NB4 (cell line): ENCODE data around the gene ANKRD55.

Source experiments
- DNase-seq: peaks from one replicate; pipeline ENCODE4 v3.0.0; 2010; ENCODE audit warnings: low read depth
- H3K4me3 ChIP-seq: one replicate; pipeline ENCODE4 v1.5.1; 2011; ENCODE audit warnings: mild to moderate bottlenecking, low read depth, low read length, moderate library complexity
- CTCF ChIP-seq: IDR thresholded peaks from one replicate; pipeline ENCODE4 v1.5.1; 2012; ENCODE audit warnings: low read depth, low read length
- MAX ChIP-seq: IDR thresholded peaks from 2 replicates; pipeline ENCODE4 v1.6.1; 2011; ENCODE audit warnings: low read depth, low read length
- MYC ChIP-seq: IDR thresholded peaks from 2 replicates; pipeline ENCODE4 v1.6.1; 2011; ENCODE audit warnings: low read depth, low read length
- POLR2A ChIP-seq: IDR thresholded peaks from 2 replicates; pipeline ENCODE4 v1.6.1; 2011; ENCODE audit warnings: mild to moderate bottlenecking; ENCODE audit not compliant: insufficient read length; ENCODE audit errors: extremely low read depth

The ANKRD55 gene

DNA sequence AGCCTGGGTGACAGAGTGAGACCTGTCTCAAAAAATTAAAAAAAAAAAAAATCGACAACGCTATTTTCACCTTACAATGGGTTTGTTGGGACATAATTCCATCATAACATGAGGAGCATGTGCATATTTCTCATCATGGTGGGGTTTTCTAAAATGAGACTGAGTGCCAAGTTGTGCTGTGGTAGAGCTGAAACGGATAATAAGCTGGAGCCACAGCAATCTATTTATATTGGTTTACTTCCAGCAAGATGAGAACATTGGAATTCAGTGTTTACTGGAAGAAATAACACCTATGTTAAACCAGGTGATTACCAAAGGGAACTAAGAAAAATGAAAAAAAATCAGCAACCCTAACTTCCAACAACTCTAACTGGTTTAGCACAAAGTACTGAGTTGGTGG lies 136.1 kb downstream of the ANKRD55 start:
- TF ChIP-seq POLR2A (no peak), MYC (no peak), MAX (no peak)
- DNase-seq: no peak
- H3K4me3 ChIP-seq: no peak overlapping the region

DNA sequence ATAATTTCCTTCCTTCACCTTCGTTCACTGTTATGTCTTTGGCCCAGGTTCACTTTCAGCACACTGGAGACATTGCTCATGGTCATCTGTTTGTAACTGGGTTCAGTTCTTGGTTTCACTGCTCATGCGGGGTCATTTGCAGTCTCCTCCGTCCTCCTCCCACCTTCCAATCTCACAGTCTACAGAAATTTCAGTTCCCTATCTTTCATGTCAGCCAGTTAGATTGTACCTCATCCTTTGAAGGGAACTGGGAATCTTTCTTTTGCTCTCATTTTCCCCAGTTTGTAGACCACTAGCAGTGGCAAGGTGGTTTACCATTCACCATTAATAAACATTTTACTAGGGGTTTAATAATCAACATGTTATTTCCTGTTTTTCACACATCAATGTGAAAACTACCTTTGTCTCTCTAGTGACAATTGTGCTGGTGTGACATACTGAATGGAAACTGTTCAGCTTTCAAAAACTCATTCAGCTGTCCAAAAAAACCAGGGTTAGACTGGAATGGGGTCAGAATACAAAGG lies 137.5 kb downstream of the ANKRD55 start:
- no peak overlapping the region for H3K4me3 ChIP-seq
- TF ChIP-seq MYC (no peak), CTCF (no peak), POLR2A (no peak), MAX (no peak)
- DNase-seq: no peak

DNA sequence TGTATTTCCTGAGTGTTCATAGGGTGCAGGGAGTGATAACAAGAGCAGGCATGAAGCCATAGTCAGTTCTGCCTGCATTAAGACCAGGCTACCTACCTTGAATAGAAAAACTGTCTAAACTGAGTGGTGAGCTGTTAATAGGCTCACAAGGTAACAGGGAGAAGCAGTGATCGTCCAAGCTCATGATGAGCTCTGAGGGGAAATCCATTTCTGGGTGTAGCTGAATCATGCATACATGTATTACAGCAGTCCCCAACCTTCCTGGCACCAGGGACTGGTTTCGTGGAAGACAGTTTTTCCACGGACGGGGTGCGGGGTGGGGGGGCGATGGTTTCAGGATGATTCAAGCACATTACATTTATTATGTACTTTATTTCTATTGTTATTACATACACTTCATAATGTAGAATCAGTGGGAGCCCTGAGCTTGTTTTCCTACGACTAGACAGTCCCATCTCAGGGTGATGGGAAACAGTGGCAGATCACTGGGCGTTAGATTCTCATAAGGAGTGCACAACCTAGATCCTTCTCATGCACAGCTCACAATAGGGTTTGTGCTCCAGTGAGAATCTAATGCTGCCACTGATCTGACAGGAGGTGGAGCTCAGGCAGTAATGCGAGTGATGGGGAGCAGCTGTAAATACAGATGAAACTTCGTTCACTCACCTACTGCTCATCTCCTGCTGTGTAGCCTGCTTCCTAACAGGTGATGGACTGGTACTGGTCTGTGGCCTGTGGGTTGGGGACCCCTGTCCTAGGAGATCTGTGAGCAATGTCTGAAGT lies 138.4 kb downstream of the ANKRD55 start:
- DNase-seq: no peak
- H3K4me3 ChIP-seq: no peak overlapping the region
- no peak for TF ChIP-seq MYC
- TF ChIP-seq CTCF: no peak
- TF ChIP-seq MAX: no peak
- no peak for TF ChIP-seq POLR2A

GRCh38 chr5:56093970-56094369 lies 139.2 kb downstream of the ANKRD55 start:
- TF ChIP-seq POLR2A (no peak), CTCF (no peak), MYC (no peak), MAX (no peak)
- H3K4me3 ChIP-seq: no peak overlapping the region
- DNase-seq: no peak

DNA sequence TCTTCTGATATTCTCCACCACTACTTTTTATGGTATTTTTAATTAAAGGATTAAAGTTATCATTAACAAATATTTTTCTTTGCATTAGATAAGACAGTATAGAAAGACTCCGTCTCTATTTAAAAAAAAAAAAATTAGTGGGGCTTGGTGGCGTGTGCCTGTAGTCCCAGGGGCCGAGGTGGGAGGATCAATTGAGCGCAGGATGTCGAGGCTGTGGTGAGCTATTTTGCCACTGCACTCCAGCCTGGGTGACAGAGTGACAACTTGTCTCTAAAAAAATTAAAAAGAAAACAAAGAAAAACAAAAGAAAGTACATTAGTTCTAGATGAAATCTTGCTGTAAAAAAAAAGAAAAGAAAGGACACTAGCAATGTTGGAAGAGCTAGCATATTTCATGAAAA lies 141.0 kb downstream of the ANKRD55 start:
- H3K4me3 ChIP-seq: no peak overlapping the region
- TF ChIP-seq MYC: no peak
- TF ChIP-seq CTCF: no peak
- TF ChIP-seq MAX: no peak
- no peak for TF ChIP-seq POLR2A

GRCh38 chr5:56091664-56092063 lies 141.5 kb downstream of the ANKRD55 start:
- H3K4me3 ChIP-seq: no peak overlapping the region
- no peak for DNase-seq
- no peak for TF ChIP-seq MYC
- no peak for TF ChIP-seq POLR2A
- TF ChIP-seq CTCF: no peak
- no peak for TF ChIP-seq MAX

More for the DNA sequence above, 141.0 kb downstream of the ANKRD55 start:
- no peak for DNase-seq
